Endometrial microvascular endothelial cells (primary cell): ENCODE measurements around the gene PITRM1. TPM values are rescaled to one million over a fixed set of nuclear protein-coding genes. Genes with fewer than 3 reads are reported as not detected.
"Not testable (repeated sequence)": the region's sequence is repeated elsewhere in the genome, so short reads cannot be mapped to it uniquely, and the experiment has no call there.

ENCODE experiments used
- in situ Hi-C: cut with HindIII; loops from 2 replicates; pipeline ENCODE4 v1.10.0; 2017; ENCODE audit warnings: low sequenced_read_pairs, low pct_unique_long_range_greater_than_20kb; ENCODE audit errors: inconsistent ontology term
- total RNA-seq: library from RNA; depleted of rRNA; stranded (reverse); fragments of >200 nt; gene quantifications from one replicate; pipeline ENCODE4 v1.2.3, GENCODE V29; 2015; ENCODE audit errors: inconsistent ontology term

The PITRM1 gene
- total RNA-seq, 1 donor from 2014 or later, result 173 TPM

- in situ Hi-C loops, result no loop called here
Measured at GRCh38 chr10:3108575-3109105, 63.9 kb downstream of the PITRM1 start.

- in situ Hi-C loops, result no loop called here
Measured at GRCh38 chr10:3108033-3108432, 64.5 kb downstream of the PITRM1 start.

- in situ Hi-C loops, result no loop called here
Measured at GRCh38 chr10:3107426-3107961, 65.1 kb downstream of the PITRM1 start.

GRCh38 chr10:3106928-3107425, 65.6 kb downstream of the PITRM1 start:
- in situ Hi-C loops, result no loop called here

GRCh38 chr10:3106328-3106727, 66.3 kb downstream of the PITRM1 start:
- in situ Hi-C loops, result not testable (repeated sequence)

- in situ Hi-C loops, result no loop called here
Measured at GRCh38 chr10:3105905-3106304, 66.7 kb downstream of the PITRM1 start.

GRCh38 chr10:3105166-3105565, 67.4 kb downstream of the PITRM1 start:
- in situ Hi-C loops, result no loop called here

GRCh38 chr10:3104251-3104918, 68.2 kb downstream of the PITRM1 start:
- in situ Hi-C loops, result no loop called here

- in situ Hi-C loops, result no loop called here
Measured at GRCh38 chr10:3103646-3104045, 68.9 kb downstream of the PITRM1 start.

- in situ Hi-C loops, result no loop called here
Measured at GRCh38 chr10:3102720-3103427, 69.7 kb downstream of the PITRM1 start.

GRCh38 chr10:3100856-3101640, 71.5 kb downstream of the PITRM1 start:
- in situ Hi-C loops, result no loop called here

- in situ Hi-C loops, result no loop called here
Measured at GRCh38 chr10:3100093-3100792, 72.3 kb downstream of the PITRM1 start.

- in situ Hi-C loops, result no loop called here
Measured at GRCh38 chr10:3099291-3100092, 73.1 kb downstream of the PITRM1 start.

GRCh38 chr10:3098689-3099088, 73.9 kb downstream of the PITRM1 start:
- in situ Hi-C loops, result no loop called here

GRCh38 chr10:3097160-3097559, 75.4 kb downstream of the PITRM1 start:
- in situ Hi-C loops, result no loop called here

- in situ Hi-C loops, result no loop called here
Measured at GRCh38 chr10:3096149-3096548, 76.4 kb downstream of the PITRM1 start.

- in situ Hi-C loops, result no loop called here
Measured at GRCh38 chr10:3095373-3096139, 77.0 kb downstream of the PITRM1 start.
